Fibroblast of lung (primary cell): ENCODE results near the gene CEACAM20.

Experiments
- EZH2 ChIP-seq: IDR thresholded peaks from 2 replicates; pipeline ENCODE4 v1.5.1; 2012; ENCODE audit warnings: low read length, control low read depth, mild to moderate bottlenecking; ENCODE audit errors: missing control alignments
- TF ChIP-seq, protein P1 (sequence below), 2 donors: IDR thresholded peaks in 1 of 2; conservative IDR thresholded peaks in 1 of 2; 1 replicate in 1 of 2; 2 replicates in 1 of 2; pipeline ENCODE4 v1.5.1; 2011 to 2012; ENCODE audit warnings: low read length in 2 of 2, control low read depth in 1 of 2, inconsistent platforms in 1 of 2, low read depth in 1 of 2, mild to moderate bottlenecking in 1 of 2

GRCh38 chr19:44515031-44515430 is 14.4 kb downstream of the CEACAM20 start:
- TF ChIP-seq, protein P1, sequence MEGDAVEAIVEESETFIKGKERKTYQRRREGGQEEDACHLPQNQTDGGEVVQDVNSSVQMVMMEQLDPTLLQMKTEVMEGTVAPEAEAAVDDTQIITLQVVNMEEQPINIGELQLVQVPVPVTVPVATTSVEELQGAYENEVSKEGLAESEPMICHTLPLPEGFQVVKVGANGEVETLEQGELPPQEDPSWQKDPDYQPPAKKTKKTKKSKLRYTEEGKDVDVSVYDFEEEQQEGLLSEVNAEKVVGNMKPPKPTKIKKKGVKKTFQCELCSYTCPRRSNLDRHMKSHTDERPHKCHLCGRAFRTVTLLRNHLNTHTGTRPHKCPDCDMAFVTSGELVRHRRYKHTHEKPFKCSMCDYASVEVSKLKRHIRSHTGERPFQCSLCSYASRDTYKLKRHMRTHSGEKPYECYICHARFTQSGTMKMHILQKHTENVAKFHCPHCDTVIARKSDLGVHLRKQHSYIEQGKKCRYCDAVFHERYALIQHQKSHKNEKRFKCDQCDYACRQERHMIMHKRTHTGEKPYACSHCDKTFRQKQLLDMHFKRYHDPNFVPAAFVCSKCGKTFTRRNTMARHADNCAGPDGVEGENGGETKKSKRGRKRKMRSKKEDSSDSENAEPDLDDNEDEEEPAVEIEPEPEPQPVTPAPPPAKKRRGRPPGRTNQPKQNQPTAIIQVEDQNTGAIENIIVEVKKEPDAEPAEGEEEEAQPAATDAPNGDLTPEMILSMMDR (conservative IDR thresholded peaks at IDR 0.05 in 1 of 2, IDR thresholded peaks at IDR 0.05 in 1 of 2; ENCODE audit: low read depth in 1 of 2, low read length in 2 of 2) = no peak
- no peak for TF ChIP-seq EZH2
